HEK293T (cell line): ENCODE results near the gene F3.

Experiments
- BHLHE40 ChIP-seq: fragments of 450-650 bp; IDR thresholded peaks from 2 replicates; pipeline ENCODE4 v1.6.1; 2016; ENCODE audit warnings: mild to moderate bottlenecking, moderate library complexity, borderline replicate concordance
- FOXM1 ChIP-seq: fragments of 450-650 bp; IDR thresholded peaks from 2 replicates; pipeline ENCODE4 v1.6.1; 2017; ENCODE audit warnings: mild to moderate bottlenecking, borderline replicate concordance

DNA sequence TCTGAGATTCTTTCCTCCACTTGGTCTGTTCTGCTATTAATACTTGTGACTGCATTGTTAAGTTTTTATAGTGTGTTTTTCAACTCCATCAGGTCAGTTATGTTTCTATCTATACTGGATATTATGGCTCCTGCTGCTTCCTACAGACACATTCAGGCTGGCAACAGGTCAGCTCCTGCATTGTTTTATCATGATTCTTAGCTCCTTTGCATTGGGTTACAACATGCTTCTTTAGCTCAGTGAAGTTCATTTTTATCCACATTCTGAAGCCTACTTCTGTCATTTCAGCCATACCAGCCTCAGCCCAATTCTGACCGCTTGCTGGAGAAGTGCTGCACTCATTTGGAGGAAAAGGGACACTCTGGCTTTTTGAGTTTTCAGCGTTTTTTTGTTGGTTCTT, 37.3 kb upstream of the F3 start:
- TF ChIP-seq BHLHE40, result no peak
- TF ChIP-seq FOXM1, result no peak
